HEK293 (cell line): ENCODE results near the gene KRTAP10-12.

Source experiments
- CTCF ChIP-seq: fragments of 450-650 bp; formaldehyde crosslinking; IDR thresholded peaks from 2 replicates; pipeline ENCODE4 v1.5.1; 2016; ENCODE audit warnings: missing biosample characterization, missing genetic modification characterization
- GLI4 ChIP-seq: fragments of 450-650 bp; formaldehyde crosslinking; IDR thresholded peaks from 2 replicates; pipeline ENCODE4 v1.5.1; 2016; ENCODE audit warnings: missing biosample characterization, missing genetic modification characterization
- KLF16 ChIP-seq: fragments of 450-650 bp; formaldehyde crosslinking; IDR thresholded peaks from 2 replicates; pipeline ENCODE4 v1.5.1; 2017; ENCODE audit warnings: missing biosample characterization, missing genetic modification characterization
- TCF7L2 ChIP-seq: IDR thresholded peaks from 2 replicates; pipeline ENCODE4 v1.6.1; 2011; ENCODE audit warnings: low read depth, mild to moderate bottlenecking, inconsistent platforms, low read length, moderate library complexity, borderline replicate concordance
- TSHZ1 ChIP-seq: fragments of 450-650 bp; formaldehyde crosslinking; IDR thresholded peaks from 2 replicates; pipeline ENCODE4 v1.5.1; 2016; ENCODE audit warnings: missing biosample characterization, missing genetic modification characterization, borderline replicate concordance
- ZNF10 ChIP-seq: fragments of 450-650 bp; formaldehyde crosslinking; IDR thresholded peaks from 2 replicates; pipeline ENCODE4 v1.5.1; 2017; ENCODE audit warnings: missing biosample characterization, missing genetic modification characterization
- ZNF274 ChIP-seq, 2 experiments: fragments of 200-500 bp in 1 of 2; fragments of 450-650 bp in 1 of 2; sonication (Bioruptor generic) in 1 of 2; formaldehyde crosslinking in 1 of 2; IDR thresholded peaks; 2 replicates each; pipeline versions ENCODE4 v1.5.1 to v1.6.1; 2014 to 2016; ENCODE audit warnings: borderline replicate concordance in 1 of 2, inconsistent platforms in 1 of 2, low read length in 1 of 2, missing biosample characterization in 1 of 2, missing genetic modification characterization in 1 of 2
- ZNF398 ChIP-seq: fragments of 450-650 bp; formaldehyde crosslinking; IDR thresholded peaks from 2 replicates; pipeline ENCODE4 v1.5.1; 2017; ENCODE audit warnings: missing biosample characterization, missing genetic modification characterization
- ZNF621 ChIP-seq: fragments of 450-650 bp; formaldehyde crosslinking; IDR thresholded peaks from 2 replicates; pipeline ENCODE4 v1.5.1; 2017; ENCODE audit warnings: missing biosample characterization, missing genetic modification characterization
- ZNF664 ChIP-seq: fragments of 450-650 bp; formaldehyde crosslinking; IDR thresholded peaks from 2 replicates; pipeline ENCODE4 v1.5.1; 2016; ENCODE audit warnings: missing biosample characterization, missing genetic modification characterization
- ZSCAN18 ChIP-seq: fragments of 450-650 bp; formaldehyde crosslinking; IDR thresholded peaks from 2 replicates; pipeline ENCODE4 v1.5.1; 2016; ENCODE audit warnings: missing biosample characterization, missing genetic modification characterization
- ZSCAN23 ChIP-seq: fragments of 450-650 bp; formaldehyde crosslinking; IDR thresholded peaks from 2 replicates; pipeline ENCODE4 v1.5.1; 2016; ENCODE audit warnings: missing biosample characterization, missing genetic modification characterization
- ZSCAN30 ChIP-seq: fragments of 450-650 bp; IDR thresholded peaks from 2 replicates; pipeline ENCODE4 v1.5.1; 2018; ENCODE audit warnings: missing biosample characterization, mild to moderate bottlenecking, missing genetic modification characterization, moderate library complexity

- TF ChIP-seq ZNF274 (IDR thresholded peaks at IDR 0.05; ENCODE audit: low read length) (no peak), ZNF274 (tag by site-specific recombination; IDR thresholded peaks at IDR 0.05; ENCODE audit: borderline replicate concordance) (no peak), CTCF (no peak), ZNF398 (tag by site-specific recombination) (no peak), ZNF664 (tag by site-specific recombination) (no peak), ZSCAN23 (tag by site-specific recombination) (no peak), ZSCAN18 (no peak), TSHZ1 (tag by site-specific recombination) (no peak), GLI4 (tag by site-specific recombination) (no peak), ZNF10 (tag by site-specific recombination) (no peak), TCF7L2 (no peak), ZSCAN30 (no peak), KLF16 (tag by site-specific recombination) (no peak), ZNF621 (tag by site-specific recombination) (no peak)
Observed at GRCh38 chr21:44718571-44718970, 21.6 kb downstream of the KRTAP10-12 start.
